ENCODE data around the gene ATXN7. TPM values are rescaled to one million over a fixed set of nuclear protein-coding genes. Genes with fewer than 3 reads are reported as not detected.

ATXN7 gene
- total and polyA plus RNA-seq, 2 of the 13 experiments (the other 11 are each of a cell fraction or from before 2014, with no cell fraction given): 13.8 to 20.0 TPM

GRCh38 chr3:63967675-63968611 lies 104.3 kb downstream of the ATXN7 start (continued):
- TF ChIP-seq, protein P1, sequence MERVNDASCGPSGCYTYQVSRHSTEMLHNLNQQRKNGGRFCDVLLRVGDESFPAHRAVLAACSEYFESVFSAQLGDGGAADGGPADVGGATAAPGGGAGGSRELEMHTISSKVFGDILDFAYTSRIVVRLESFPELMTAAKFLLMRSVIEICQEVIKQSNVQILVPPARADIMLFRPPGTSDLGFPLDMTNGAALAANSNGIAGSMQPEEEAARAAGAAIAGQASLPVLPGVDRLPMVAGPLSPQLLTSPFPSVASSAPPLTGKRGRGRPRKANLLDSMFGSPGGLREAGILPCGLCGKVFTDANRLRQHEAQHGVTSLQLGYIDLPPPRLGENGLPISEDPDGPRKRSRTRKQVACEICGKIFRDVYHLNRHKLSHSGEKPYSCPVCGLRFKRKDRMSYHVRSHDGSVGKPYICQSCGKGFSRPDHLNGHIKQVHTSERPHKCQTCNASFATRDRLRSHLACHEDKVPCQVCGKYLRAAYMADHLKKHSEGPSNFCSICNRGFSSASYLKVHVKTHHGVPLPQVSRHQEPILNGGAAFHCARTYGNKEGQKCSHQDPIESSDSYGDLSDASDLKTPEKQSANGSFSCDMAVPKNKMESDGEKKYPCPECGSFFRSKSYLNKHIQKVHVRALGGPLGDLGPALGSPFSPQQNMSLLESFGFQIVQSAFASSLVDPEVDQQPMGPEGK (CRISPR knock-in tag; IDR thresholded peaks at IDR 0.05): peak; percentile 26
- no peak; the same call in 1 of the 2 replicates for TF ChIP-seq ZNF33A (CRISPR knock-in tag; IDR thresholded peaks at IDR 0.05; ENCODE audit: borderline replicate concordance)
- TF ChIP-seq ZBTB7A (CRISPR knock-in tag; IDR thresholded peaks at IDR 0.05): no peak
- no peak for TF ChIP-seq ZNF841 (CRISPR knock-in tag; IDR thresholded peaks at IDR 0.05; ENCODE audit: borderline replicate concordance)
- no peak for TF ChIP-seq ZNF318 (CRISPR knock-in tag; IDR thresholded peaks at IDR 0.05)
- TF ChIP-seq SUZ12 (IDR thresholded peaks at IDR 0.05; ENCODE audit: low read depth, low read length): no peak
- no peak for TF ChIP-seq EHMT2 (IDR thresholded peaks at IDR 0.05; ENCODE audit: borderline replicate concordance, low read depth, low read length)
- no peak for TF ChIP-seq JARID2 (CRISPR knock-in tag; IDR thresholded peaks at IDR 0.05; ENCODE audit: insufficient replicate concordance)
- TF ChIP-seq NCOR1 (IDR thresholded peaks at IDR 0.05; ENCODE audit: borderline replicate concordance, low read length): peak; percentile 73
- TF ChIP-seq DNMT1 (CRISPR knock-in tag; IDR thresholded peaks at IDR 0.05): no peak
- peak; percentile 64; the same call in 1 of the 2 replicates for TF ChIP-seq SRF (IDR thresholded peaks at IDR 0.05; ENCODE audit: low read depth, low read length)
- no peak for TF ChIP-seq SNRNP70 (IDR thresholded peaks at IDR 0.05; ENCODE audit: low read depth, low read length)
- TF ChIP-seq, protein P2, sequence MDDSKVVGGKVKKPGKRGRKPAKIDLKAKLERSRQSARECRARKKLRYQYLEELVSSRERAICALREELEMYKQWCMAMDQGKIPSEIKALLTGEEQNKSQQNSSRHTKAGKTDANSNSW (CRISPR knock-in tag; IDR thresholded peaks at IDR 0.05; ENCODE audit: borderline replicate concordance): no peak
- no peak for TF ChIP-seq ZIK1 (CRISPR knock-in tag; IDR thresholded peaks at IDR 0.05; ENCODE audit: borderline replicate concordance, low read depth)
- TF ChIP-seq MLLT10 (CRISPR knock-in tag; IDR thresholded peaks at IDR 0.05): no peak
- peak; percentile 29 for TF ChIP-seq YEATS4 (CRISPR knock-in tag; IDR thresholded peaks at IDR 0.05; ENCODE audit: borderline replicate concordance)
- TF ChIP-seq DR1 (CRISPR knock-in tag; IDR thresholded peaks at IDR 0.05): peak; percentile 56; the same call in 1 of the 2 replicates
- no peak for TF ChIP-seq PRMT3 (CRISPR knock-in tag; IDR thresholded peaks at IDR 0.05; ENCODE audit: borderline replicate concordance, low read depth)

Data from HepG2 (cell line).